Stomach (tissue), 4 donors: ENCODE measurements around the gene NUDT7.

Source experiments
- POLR2A ChIP-seq, 4 donors: fragments of 450-650 bp; IDR thresholded peaks; one replicate each; pipeline ENCODE4 v1.6.1; 2016; ENCODE audit warnings: antibody characterized with exemption in 4 of 4, control low read depth in 2 of 4, mild to moderate bottlenecking in 1 of 4, moderate library complexity in 1 of 4
- TF ChIP-seq, protein P1 (sequence below), 7 experiments: fragments of 450-650 bp in 4 of 7; fragments of 200-600 bp in 3 of 7; sonication (generic) in 3 of 7; IDR thresholded peaks; one replicate each; pipeline ENCODE4 v1.5.1; 2016 to 2019; ENCODE audit warnings: antibody characterized with exemption in 7 of 7, control low read depth in 2 of 7, mild to moderate bottlenecking in 1 of 7

GRCh38 chr16:77777745-77778144 is 55.4 kb downstream of the NUDT7 start:
- TF ChIP-seq, protein P1, sequence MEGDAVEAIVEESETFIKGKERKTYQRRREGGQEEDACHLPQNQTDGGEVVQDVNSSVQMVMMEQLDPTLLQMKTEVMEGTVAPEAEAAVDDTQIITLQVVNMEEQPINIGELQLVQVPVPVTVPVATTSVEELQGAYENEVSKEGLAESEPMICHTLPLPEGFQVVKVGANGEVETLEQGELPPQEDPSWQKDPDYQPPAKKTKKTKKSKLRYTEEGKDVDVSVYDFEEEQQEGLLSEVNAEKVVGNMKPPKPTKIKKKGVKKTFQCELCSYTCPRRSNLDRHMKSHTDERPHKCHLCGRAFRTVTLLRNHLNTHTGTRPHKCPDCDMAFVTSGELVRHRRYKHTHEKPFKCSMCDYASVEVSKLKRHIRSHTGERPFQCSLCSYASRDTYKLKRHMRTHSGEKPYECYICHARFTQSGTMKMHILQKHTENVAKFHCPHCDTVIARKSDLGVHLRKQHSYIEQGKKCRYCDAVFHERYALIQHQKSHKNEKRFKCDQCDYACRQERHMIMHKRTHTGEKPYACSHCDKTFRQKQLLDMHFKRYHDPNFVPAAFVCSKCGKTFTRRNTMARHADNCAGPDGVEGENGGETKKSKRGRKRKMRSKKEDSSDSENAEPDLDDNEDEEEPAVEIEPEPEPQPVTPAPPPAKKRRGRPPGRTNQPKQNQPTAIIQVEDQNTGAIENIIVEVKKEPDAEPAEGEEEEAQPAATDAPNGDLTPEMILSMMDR (IDR thresholded peaks at IDR 0.05), result no peak
- no peak for TF ChIP-seq POLR2A (IDR thresholded peaks at IDR 0.05)
